ENCODE measurements around the gene PCNX3. TPM values are rescaled to one million over a fixed set of nuclear protein-coding genes. Genes with fewer than 3 reads are reported as not detected.

The PCNX3 gene
- total and polyA plus RNA-seq, 2 donors (not counting 3 experiments of a cell fraction or from before 2014, with no cell fraction given), result 42.6 to 53.9 TPM

- TF ChIP-seq GATA2 (IDR thresholded peaks at IDR 0.05; ENCODE audit: insufficient read depth, insufficient read length, low read depth, low read length), result no peak
- no peak for TF ChIP-seq FOS (IDR thresholded peaks at IDR 0.05; ENCODE audit: borderline replicate concordance, insufficient read depth, low read length)
- no peak for TF ChIP-seq JUN (IDR thresholded peaks at IDR 0.05; ENCODE audit: borderline replicate concordance, insufficient read depth, insufficient read length, low read depth)
- no peak for TF ChIP-seq MAX (IDR thresholded peaks at IDR 0.05; ENCODE audit: insufficient read depth, insufficient read length)
- TF ChIP-seq MYC (IDR thresholded peaks at IDR 0.05; ENCODE audit: low read depth, low read length), result no peak
- TF ChIP-seq, protein P1, sequence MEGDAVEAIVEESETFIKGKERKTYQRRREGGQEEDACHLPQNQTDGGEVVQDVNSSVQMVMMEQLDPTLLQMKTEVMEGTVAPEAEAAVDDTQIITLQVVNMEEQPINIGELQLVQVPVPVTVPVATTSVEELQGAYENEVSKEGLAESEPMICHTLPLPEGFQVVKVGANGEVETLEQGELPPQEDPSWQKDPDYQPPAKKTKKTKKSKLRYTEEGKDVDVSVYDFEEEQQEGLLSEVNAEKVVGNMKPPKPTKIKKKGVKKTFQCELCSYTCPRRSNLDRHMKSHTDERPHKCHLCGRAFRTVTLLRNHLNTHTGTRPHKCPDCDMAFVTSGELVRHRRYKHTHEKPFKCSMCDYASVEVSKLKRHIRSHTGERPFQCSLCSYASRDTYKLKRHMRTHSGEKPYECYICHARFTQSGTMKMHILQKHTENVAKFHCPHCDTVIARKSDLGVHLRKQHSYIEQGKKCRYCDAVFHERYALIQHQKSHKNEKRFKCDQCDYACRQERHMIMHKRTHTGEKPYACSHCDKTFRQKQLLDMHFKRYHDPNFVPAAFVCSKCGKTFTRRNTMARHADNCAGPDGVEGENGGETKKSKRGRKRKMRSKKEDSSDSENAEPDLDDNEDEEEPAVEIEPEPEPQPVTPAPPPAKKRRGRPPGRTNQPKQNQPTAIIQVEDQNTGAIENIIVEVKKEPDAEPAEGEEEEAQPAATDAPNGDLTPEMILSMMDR (IDR thresholded peaks at IDR 0.05; ENCODE audit: extremely low read depth in 1 of 2, insufficient read depth in 1 of 2, low read depth in 1 of 2, low read length in 2 of 2), result no peak
- no peak for TF ChIP-seq EZH2 (IDR thresholded peaks at IDR 0.05; ENCODE audit: borderline replicate concordance, low read depth, low read length, severe bottlenecking)
- TF ChIP-seq POLR2AphosphoS5 (IDR thresholded peaks at IDR 0.05; ENCODE audit: insufficient read depth, low read depth, low read length), result no peak
- no peak for TF ChIP-seq POLR2A (IDR thresholded peaks at IDR 0.05; ENCODE audit: low read depth, low read length)
- no peaks in the 10 kb centered on the region for H3K9me1 ChIP-seq (replicated peaks; ENCODE audit: control insufficient read depth, extremely low read depth, insufficient read depth, low read length)
- no peak overlapping the region for H2AFZ ChIP-seq (ENCODE audit: low read depth, low read length)
- H3K27me3 ChIP-seq (ENCODE audit: control insufficient read depth in 2 of 2, insufficient read depth in 2 of 2, low read length in 2 of 2), result no peaks in the 10 kb centered on the region
- DNase-seq (ENCODE audit: low read depth, low spot score), result no peak
- no peak overlapping the region for H3K9ac ChIP-seq (replicated peaks; ENCODE audit: extremely low read depth, insufficient read depth, low read length)
- no peaks in the 10 kb centered on the region for H4K20me1 ChIP-seq (replicated peaks; ENCODE audit: control insufficient read depth, extremely low read depth, insufficient read depth, low read length)
- no peak overlapping the region for H3K4me2 ChIP-seq (ENCODE audit: insufficient read depth, low read length)
- H3K27ac ChIP-seq (ENCODE audit: insufficient read depth, low read depth, low read length), result no peak overlapping the region
- FAIRE-seq, result no peak
- H3K4me3 ChIP-seq (replicated peaks in 1 of 3; ENCODE audit: insufficient read depth in 1 of 3, low read depth in 1 of 3, low read length in 3 of 3), result no peak overlapping the region
- no peaks in the 10 kb centered on the region for H3K79me2 ChIP-seq (ENCODE audit: control insufficient read depth, insufficient read depth, low read length)
- ChIA-PET POLR2A (no interaction called here), CTCF (no interaction called here)
- no peaks in the 10 kb centered on the region for H3K9me3 ChIP-seq (replicated peaks; ENCODE audit: control insufficient read depth, insufficient read depth, low read length)
- dilution Hi-C loops (cut with MboI; ENCODE audit: extremely low pct_ligation_motif_present, low sequenced_read_pairs) (no loop called here), intact Hi-C loops (cut with micrococcal nuclease) (no loop called here)
- H3K36me3 ChIP-seq (ENCODE audit: control insufficient read depth in 2 of 2, extremely low read depth in 1 of 2, insufficient read depth in 2 of 2, low read length in 2 of 2), result no peaks in the 10 kb centered on the region
- H3K4me1 ChIP-seq (ENCODE audit: control insufficient read depth, extremely low read depth, insufficient read depth, low read length), result peaks cover 20% of the 10 kb centered on the region
- no TSS peak for BruUV-seq (replicated peaks)
Observed at GRCh38 chr11:65580031-65580692, 35.4 kb upstream of the PCNX3 start.
